LHCN-M2 (cell line): ENCODE data around the gene ARFGAP3. TPM values are rescaled to one million over a fixed set of nuclear protein-coding genes. Genes with fewer than 3 reads are reported as not detected.

Source experiments
- DNase-seq: peaks from one replicate; pipeline ENCODE4 v3.0.0-alpha.2; 2012; ENCODE audit warnings: low read depth
- total RNA-seq: library from RNA; depleted of rRNA; stranded (reverse); fragments of >200 nt; gene quantifications from 2 replicates; pipeline ENCODE4 v1.2.3, GENCODE V29; 2014

The ARFGAP3 gene
- total RNA-seq, 1 experiment from 2014 or later = 87.1 TPM

GRCh38 chr22:42863349-42863961, 6.4 kb upstream of the ARFGAP3 start:
- DNase-seq = peak; percentile 82

- DNase-seq = no peak
Measured at GRCh38 chr22:42862045-42862734, 5.1 kb upstream of the ARFGAP3 start.

GRCh38 chr22:42860968-42861367, 3.9 kb upstream of the ARFGAP3 start:
- no peak for DNase-seq

GRCh38 chr22:42857845-42858481, 890 bp upstream of the ARFGAP3 start:
- DNase-seq = no peak

GRCh38 chr22:42856179-42856864, 751 bp downstream of the ARFGAP3 start:
- peak; percentile 58 for DNase-seq

GRCh38 chr22:42855721-42856120, 1.4 kb downstream of the ARFGAP3 start:
- DNase-seq = no peak

- DNase-seq = no peak
Measured at GRCh38 chr22:42855211-42855610, 1.9 kb downstream of the ARFGAP3 start.

- DNase-seq = peak; percentile 35
Measured at GRCh38 chr22:42848941-42849550, 8.0 kb downstream of the ARFGAP3 start.

GRCh38 chr22:42847110-42847509, 10.0 kb downstream of the ARFGAP3 start:
- DNase-seq = no peak

- peak; percentile 57 for DNase-seq
Measured at GRCh38 chr22:42844756-42845155, 12.3 kb downstream of the ARFGAP3 start.

GRCh38 chr22:42842658-42843370, 14.3 kb downstream of the ARFGAP3 start:
- DNase-seq = no peak

GRCh38 chr22:42841444-42841843, 15.6 kb downstream of the ARFGAP3 start:
- DNase-seq = no peak

GRCh38 chr22:42837556-42837955, 19.5 kb downstream of the ARFGAP3 start:
- no peak for DNase-seq

GRCh38 chr22:42836026-42836425, 21.0 kb downstream of the ARFGAP3 start:
- no peak for DNase-seq

GRCh38 chr22:42834177-42834949, 22.7 kb downstream of the ARFGAP3 start:
- DNase-seq = no peak

- no peak for DNase-seq
Measured at GRCh38 chr22:42833104-42833503, 24.0 kb downstream of the ARFGAP3 start.

- no peak for DNase-seq
Measured at GRCh38 chr22:42831712-42832111, 25.4 kb downstream of the ARFGAP3 start.

- no peak for DNase-seq
Measured at GRCh38 chr22:42830161-42830560, 26.9 kb downstream of the ARFGAP3 start.

GRCh38 chr22:42829302-42829701, 27.8 kb downstream of the ARFGAP3 start:
- no peak for DNase-seq

- DNase-seq = no peak
Measured at GRCh38 chr22:42825796-42826195, 31.3 kb downstream of the ARFGAP3 start.
